ENCODE results near the gene DNAH5.

GRCh38 chr5:13934125-13934524 is 10.4 kb downstream of the DNAH5 start:
- TF ChIP-seq, protein P1, sequence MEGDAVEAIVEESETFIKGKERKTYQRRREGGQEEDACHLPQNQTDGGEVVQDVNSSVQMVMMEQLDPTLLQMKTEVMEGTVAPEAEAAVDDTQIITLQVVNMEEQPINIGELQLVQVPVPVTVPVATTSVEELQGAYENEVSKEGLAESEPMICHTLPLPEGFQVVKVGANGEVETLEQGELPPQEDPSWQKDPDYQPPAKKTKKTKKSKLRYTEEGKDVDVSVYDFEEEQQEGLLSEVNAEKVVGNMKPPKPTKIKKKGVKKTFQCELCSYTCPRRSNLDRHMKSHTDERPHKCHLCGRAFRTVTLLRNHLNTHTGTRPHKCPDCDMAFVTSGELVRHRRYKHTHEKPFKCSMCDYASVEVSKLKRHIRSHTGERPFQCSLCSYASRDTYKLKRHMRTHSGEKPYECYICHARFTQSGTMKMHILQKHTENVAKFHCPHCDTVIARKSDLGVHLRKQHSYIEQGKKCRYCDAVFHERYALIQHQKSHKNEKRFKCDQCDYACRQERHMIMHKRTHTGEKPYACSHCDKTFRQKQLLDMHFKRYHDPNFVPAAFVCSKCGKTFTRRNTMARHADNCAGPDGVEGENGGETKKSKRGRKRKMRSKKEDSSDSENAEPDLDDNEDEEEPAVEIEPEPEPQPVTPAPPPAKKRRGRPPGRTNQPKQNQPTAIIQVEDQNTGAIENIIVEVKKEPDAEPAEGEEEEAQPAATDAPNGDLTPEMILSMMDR (IDR thresholded peaks at IDR 0.05), result no peak
- TF ChIP-seq POLR2AphosphoS5 (IDR thresholded peaks at IDR 0.05), result no peak
- no peak for TF ChIP-seq POLR2A (IDR thresholded peaks at IDR 0.05; ENCODE audit: low read depth)

Measured in esophagus muscularis mucosa (tissue), 3 donors.